Measurements from ENCODE around the gene TRPV5.

GRCh38 chr7:142896151-142896550 is 37.4 kb downstream of the TRPV5 start:
- TF ChIP-seq CTCF (conservative IDR thresholded peaks at IDR 0.05; ENCODE audit: low read depth, low read length) (no peak), FOS (IDR thresholded peaks at IDR 0.05; ENCODE audit: low read depth, low read length) (no peak), BHLHE40 (IDR thresholded peaks at IDR 0.05; ENCODE audit: low read depth, low read length) (no peak), NFE2L2 (IDR thresholded peaks at IDR 0.05; ENCODE audit: low read depth, low read length) (no peak), POLR2A (IDR thresholded peaks at IDR 0.05; ENCODE audit: low read depth, low read length) (no peak)
